Activated CD4-positive, alpha-beta T cell treated with anti-CD3 and anti-CD28 coated beads, Interleukin-10, Interleukin-2, amounts not matched to agents 100 ng/mL and 50 ng/mL, durations not matched to agents 16 hours and 8 hours (primary cell): Measurements from ENCODE around the gene EGFR.

ENCODE experiments used
- DNase-seq: peaks from one replicate; pipeline ENCODE4 v3.0.0-alpha.2; 2020

Gene EGFR

GRCh38 chr7:55255496-55256445 is 237.0 kb downstream of the EGFR start:
- DNase-seq: peak; percentile 84

GRCh38 chr7:55258631-55259030 is 239.8 kb downstream of the EGFR start:
- no peak for DNase-seq

GRCh38 chr7:55260171-55260570 is 241.4 kb downstream of the EGFR start:
- no peak for DNase-seq

- DNase-seq: no peak
Observed at GRCh38 chr7:55260676-55261385, 242.0 kb downstream of the EGFR start.
